ENCODE data around the gene ADGRE2. TPM values are rescaled to one million over a fixed set of nuclear protein-coding genes. Genes with fewer than 3 reads are reported as not detected.

ADGRE2 gene
- total RNA-seq, 2 donors from 2014 or later: 1.6 to 4.3 TPM

DNA sequence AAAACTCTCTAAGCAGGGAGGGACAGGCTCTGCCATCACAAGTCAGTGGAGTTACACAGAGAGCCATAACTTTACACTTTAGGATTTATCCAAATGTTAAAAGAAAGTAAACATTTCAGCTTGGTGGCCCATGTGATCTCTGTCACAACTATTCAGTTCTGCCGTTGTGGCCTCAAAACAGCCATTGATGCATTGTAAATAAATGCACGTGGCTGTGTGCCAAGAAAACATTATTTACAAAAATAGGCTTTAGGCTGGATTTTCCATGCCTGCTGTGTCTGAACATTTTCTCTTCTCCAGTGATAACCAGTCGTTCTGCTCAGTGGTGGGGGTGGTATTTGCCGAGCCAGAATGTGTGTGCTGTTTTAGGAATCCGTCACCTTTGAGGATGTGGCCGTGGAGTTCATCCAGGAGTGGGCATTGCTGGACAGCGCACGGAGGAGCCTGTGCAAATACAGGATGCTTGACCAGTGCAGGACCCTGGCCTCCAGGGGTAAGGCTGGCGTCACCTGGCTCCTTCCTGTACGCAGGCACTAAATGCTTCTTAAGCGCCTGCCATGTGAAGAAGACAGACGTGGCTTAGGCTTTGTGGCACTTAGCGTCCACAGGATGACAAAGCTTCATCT is 83.6 kb downstream of the ADGRE2 start:
- intact Hi-C loops (cut with DNase I, micrococcal nuclease): no loop called here
- ATAC-seq (no peak), DNase-seq (no peak)

DNA sequence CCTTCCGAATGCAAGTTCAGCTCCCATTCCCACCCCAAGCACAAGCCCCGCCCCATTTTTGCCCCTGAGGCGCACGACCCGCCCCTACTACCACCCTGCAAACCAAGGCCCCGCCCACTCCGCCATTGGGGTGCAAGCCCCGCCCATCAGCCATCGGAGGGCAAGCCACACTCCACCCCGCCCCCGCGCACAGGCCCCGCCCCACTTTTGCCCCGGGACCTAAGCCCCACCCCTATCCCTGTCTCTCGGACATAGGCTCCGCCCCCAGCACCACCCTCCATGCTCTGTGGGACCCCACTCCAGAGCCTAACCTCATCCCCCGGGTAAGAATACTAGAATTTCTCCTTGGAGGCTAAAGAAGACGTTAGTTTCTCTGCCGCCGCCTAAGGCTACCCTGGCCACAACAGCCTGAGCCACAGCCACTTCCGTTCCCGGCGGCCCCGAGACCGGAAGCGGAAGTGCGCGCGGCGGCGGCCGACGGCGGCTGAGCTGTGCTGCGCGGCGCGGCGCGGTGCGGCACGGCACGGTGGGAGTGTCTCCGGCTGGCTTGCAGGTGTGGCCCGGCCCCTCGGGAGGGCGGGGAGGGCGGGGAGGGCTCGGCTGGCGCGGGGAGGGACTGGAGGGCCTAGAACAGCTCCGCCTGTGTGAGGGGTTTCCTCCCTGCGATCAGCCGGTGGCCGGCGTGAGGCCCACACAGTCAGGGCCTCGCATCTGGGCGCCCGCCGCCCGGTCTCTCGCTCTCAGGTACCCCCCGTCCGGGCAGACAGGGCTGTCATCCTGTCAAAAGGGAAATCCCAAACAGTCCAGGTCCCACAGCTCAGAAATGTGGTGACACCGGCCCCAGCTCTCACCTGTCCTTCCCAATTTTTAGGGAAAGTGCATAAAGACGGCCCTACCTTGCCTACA is 88.5 kb downstream of the ADGRE2 start, which contains the start of gene ZNF333:
Gene ZNF333 (plus strand): TSS at position 451 of the 906 bp plus-strand sequence. CDS start 3,444 bp downstream, outside the sequence.
- intact Hi-C loops (cut with DNase I, micrococcal nuclease): loop anchor here in 1 of 2 donors (5.0 kb wide), 1 partner anchor 118 kb away; the partner anchor contains the start of gene NDUFB7
- DNase-seq (peak; percentile 97 to 100), ATAC-seq (peak; percentile 97)

- peak in 1 of 2 donors; percentile 34 for DNase-seq
- no peak for ATAC-seq
- intact Hi-C loops (cut with DNase I, micrococcal nuclease): loop anchor here in 1 of 2 donors (5.0 kb wide), 1 partner anchor 114 kb away; the partner anchor contains the start of gene NDUFB7
These were observed 91.9 kb downstream of the ADGRE2 start for GRCh38 chr19:14686411-14686810.

DNA sequence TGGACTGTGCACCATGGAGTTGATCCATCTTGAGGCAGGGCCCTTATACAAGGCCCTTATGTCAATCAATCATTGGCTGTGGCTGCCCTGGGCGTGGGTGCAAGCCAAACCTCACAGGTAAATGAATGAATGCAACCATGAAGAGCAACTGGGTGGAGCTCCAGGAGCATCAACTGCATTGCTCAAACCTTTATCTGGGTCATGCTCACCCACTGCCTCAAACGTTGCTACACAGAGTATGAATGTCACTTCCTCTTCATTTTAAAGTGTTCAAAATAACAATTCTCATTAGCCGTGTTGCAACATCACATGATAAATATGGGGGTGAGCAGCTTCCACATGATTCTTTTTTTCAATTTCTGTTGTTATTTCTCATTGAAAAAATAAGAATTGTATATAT is 94.9 kb downstream of the ADGRE2 start:
- no peak for ATAC-seq
- intact Hi-C loops (cut with DNase I, micrococcal nuclease): no loop called here

More for the DNA sequence above, 94.9 kb downstream of the ADGRE2 start:
- DNase-seq: no peak

Other genes starting within 250 kb of the ADGRE2 start
- 100 to 1,000 TPM; 119 to 161 TPM for gene TECR, start 249.0 kb downstream of the ADGRE2 start, total RNA-seq
- 100 to 1,000 TPM; 228 to 299 TPM for gene NDUFB7, start 206.5 kb downstream of the ADGRE2 start, total RNA-seq
- gene CLEC17A, start 195.5 kb downstream of the ADGRE2 start, total RNA-seq: under 1 TPM; 0.15 to 0.36 TPM
- not detected for gene ADGRE3, start 103.7 kb downstream of the ADGRE2 start, total RNA-seq
- gene ZNF333, start 88.5 kb downstream of the ADGRE2 start, total RNA-seq: 1 to 10 TPM; 5.3 to 7.3 TPM
- gene OR7A5, start 56.6 kb upstream of the ADGRE2 start, total RNA-seq: not detected
- gene OR7C1, start 56.6 kb upstream of the ADGRE2 start, total RNA-seq: not detected
- gene OR7A10, start 70.4 kb upstream of the ADGRE2 start, total RNA-seq: not detected
- gene OR7A17, start 107.6 kb upstream of the ADGRE2 start, total RNA-seq: not detected
- gene OR7C2, start 162.9 kb upstream of the ADGRE2 start, total RNA-seq: not detected
- not detected for gene SLC1A6, start 201.3 kb upstream of the ADGRE2 start, total RNA-seq